ENCODE measurements around the gene PCDHGC5. TPM values are rescaled to one million over a fixed set of nuclear protein-coding genes. Genes with fewer than 3 reads are reported as not detected.

Gene PCDHGC5
- total and polyA plus RNA-seq, 2 of the 8 experiments (the other 6 are each of a cell fraction or from before 2014, with no cell fraction given), result 0.41 to 1.1 TPM

- TF ChIP-seq CHD7 (IDR thresholded peaks at IDR 0.05; ENCODE audit: insufficient replicate concordance, low read length) (no peak), GTF2F1 (IDR thresholded peaks at IDR 0.05; ENCODE audit: borderline replicate concordance, low read depth, low read length) (no peak), SP1 (IDR thresholded peaks at IDR 0.05; ENCODE audit: low read depth, low read length) (no peak), RFX5 (IDR thresholded peaks at IDR 0.05; ENCODE audit: borderline replicate concordance, low read depth, low read length) (no peak), EZH2 (IDR thresholded peaks at IDR 0.05; ENCODE audit: low read depth, low read length, severe bottlenecking) (no peak), YY1 (IDR thresholded peaks at IDR 0.05; ENCODE audit: low read depth, low read length) (no peak), NRF1 (IDR thresholded peaks at IDR 0.05; ENCODE audit: low read depth, low read length) (no peak)
Observed at GRCh38 chr5:141510850-141511601, 22.1 kb downstream of the PCDHGC5 start (continued).

Data from H1 (cell line).